ENCODE data around the gene PTPRD. TPM values are rescaled to one million over a fixed set of nuclear protein-coding genes. Genes with fewer than 3 reads are reported as not detected.

PTPRD gene
- total and polyA plus RNA-seq, 2 experiments from 2014 or later, result 11.5 to 58.0 TPM

DNA sequence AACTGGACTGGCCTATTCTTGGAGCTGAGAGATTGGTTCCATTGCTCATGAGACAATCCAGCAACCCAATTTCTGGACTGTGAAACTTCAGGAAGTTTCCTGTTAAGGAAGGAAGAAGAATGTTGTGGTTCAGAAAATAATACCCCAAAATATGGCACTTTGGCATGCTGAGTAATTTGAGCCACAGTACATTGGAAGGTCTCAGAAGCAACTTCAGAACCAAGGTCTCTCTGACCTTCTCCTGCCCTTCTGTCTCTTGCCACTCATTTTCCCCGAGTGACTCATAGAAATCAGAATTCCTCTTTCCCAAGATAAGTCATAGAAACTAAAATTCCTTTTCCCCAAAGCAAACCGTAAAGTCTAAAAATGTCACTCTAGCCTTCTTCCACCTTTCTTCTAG lies 1366.1 kb downstream of the PTPRD start (continued):
- TF ChIP-seq, protein P1, sequence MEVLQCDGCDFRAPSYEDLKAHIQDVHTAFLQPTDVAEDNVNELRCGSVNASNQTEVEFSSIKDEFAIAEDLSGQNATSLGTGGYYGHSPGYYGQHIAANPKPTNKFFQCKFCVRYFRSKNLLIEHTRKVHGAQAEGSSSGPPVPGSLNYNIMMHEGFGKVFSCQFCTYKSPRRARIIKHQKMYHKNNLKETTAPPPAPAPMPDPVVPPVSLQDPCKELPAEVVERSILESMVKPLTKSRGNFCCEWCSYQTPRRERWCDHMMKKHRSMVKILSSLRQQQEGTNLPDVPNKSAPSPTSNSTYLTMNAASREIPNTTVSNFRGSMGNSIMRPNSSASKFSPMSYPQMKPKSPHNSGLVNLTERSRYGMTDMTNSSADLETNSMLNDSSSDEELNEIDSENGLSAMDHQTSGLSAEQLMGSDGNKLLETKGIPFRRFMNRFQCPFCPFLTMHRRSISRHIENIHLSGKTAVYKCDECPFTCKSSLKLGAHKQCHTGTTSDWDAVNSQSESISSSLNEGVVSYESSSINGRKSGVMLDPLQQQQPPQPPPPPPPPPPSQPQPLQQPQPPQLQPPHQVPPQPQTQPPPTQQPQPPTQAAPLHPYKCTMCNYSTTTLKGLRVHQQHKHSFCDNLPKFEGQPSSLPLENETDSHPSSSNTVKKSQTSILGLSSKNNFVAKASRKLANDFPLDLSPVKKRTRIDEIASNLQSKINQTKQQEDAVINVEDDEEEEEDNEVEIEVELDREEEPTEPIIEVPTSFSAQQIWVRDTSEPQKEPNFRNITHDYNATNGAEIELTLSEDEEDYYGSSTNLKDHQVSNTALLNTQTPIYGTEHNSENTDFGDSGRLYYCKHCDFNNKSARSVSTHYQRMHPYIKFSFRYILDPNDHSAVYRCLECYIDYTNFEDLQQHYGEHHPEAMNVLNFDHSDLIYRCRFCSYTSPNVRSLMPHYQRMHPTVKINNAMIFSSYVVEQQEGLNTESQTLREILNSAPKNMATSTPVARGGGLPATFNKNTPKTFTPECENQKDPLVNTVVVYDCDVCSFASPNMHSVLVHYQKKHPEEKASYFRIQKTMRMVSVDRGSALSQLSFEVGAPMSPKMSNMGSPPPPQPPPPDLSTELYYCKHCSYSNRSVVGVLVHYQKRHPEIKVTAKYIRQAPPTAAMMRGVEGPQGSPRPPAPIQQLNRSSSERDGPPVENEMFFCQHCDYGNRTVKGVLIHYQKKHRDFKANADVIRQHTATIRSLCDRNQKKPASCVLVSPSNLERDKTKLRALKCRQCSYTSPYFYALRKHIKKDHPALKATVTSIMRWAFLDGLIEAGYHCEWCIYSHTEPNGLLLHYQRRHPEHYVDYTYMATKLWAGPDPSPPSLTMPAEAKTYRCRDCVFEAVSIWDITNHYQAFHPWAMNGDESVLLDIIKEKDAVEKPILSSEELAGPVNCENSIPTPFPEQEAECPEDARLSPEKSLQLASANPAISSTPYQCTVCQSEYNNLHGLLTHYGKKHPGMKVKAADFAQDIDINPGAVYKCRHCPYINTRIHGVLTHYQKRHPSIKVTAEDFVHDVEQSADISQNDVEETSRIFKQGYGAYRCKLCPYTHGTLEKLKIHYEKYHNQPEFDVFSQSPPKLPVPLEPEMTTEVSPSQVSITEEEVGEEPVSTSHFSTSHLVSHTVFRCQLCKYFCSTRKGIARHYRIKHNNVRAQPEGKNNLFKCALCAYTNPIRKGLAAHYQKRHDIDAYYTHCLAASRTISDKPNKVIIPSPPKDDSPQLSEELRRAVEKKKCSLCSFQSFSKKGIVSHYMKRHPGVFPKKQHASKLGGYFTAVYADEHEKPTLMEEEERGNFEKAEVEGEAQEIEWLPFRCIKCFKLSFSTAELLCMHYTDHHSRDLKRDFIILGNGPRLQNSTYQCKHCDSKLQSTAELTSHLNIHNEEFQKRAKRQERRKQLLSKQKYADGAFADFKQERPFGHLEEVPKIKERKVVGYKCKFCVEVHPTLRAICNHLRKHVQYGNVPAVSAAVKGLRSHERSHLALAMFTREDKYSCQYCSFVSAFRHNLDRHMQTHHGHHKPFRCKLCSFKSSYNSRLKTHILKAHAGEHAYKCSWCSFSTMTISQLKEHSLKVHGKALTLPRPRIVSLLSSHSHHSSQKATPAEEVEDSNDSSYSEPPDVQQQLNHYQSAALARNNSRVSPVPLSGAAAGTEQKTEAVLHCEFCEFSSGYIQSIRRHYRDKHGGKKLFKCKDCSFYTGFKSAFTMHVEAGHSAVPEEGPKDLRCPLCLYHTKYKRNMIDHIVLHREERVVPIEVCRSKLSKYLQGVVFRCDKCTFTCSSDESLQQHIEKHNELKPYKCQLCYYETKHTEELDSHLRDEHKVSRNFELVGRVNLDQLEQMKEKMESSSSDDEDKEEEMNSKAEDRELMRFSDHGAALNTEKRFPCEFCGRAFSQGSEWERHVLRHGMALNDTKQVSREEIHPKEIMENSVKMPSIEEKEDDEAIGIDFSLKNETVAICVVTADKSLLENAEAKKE (CRISPR knock-in tag; IDR thresholded peaks at IDR 0.05), result no peak
- no peak for TF ChIP-seq CREB1 (CRISPR knock-in tag; IDR thresholded peaks at IDR 0.05; ENCODE audit: low read depth)

DNA sequence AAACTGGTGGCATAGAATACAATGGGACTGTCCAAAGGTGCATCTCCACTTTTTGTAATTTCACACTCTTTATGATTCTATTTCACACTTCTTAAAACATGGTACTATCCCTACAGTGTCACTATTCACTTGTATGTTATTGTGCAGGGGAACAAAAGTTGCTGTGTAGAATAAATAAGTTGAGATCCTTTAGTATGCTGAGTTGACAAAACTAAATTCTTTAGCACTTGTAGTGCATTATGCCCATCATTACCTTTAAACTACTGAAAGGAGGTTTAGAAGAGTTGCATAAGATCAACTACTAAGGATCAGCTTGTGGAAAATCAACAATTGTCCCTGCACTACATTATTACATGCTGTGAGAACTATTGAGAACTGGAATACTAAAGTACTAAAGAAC lies 1380.9 kb downstream of the PTPRD start:
- H3K27ac ChIP-seq (ENCODE audit: low read depth), result no peak overlapping the region
- no peaks in the 10 kb centered on the region for H3K9me2 ChIP-seq (ENCODE audit: insufficient read depth)
- peaks cover 5% of the 10 kb centered on the region; the same call in 2 of the 3 replicates for H3K4me1 Mint-ChIP-seq
- no peak overlapping the region for H3K4me3 Mint-ChIP-seq
- ATAC-seq, result no peak
- no peaks in the 10 kb centered on the region for H3K27me3 Mint-ChIP-seq (ENCODE audit: insufficient read depth, low read depth, poor library complexity)
- no peaks in the 10 kb centered on the region for H4K20me1 ChIP-seq (replicated peaks; ENCODE audit: insufficient read depth)
- no peaks in the 10 kb centered on the region for H3K79me2 ChIP-seq (replicated peaks; ENCODE audit: insufficient read depth)
- peaks cover 3% of the 10 kb centered on the region; the same call in 1 of the 2 replicates for H3K36me3 ChIP-seq (ENCODE audit: insufficient read depth)
- H3F3A ChIP-seq (replicated peaks; ENCODE audit: low read depth), result no peaks in the 10 kb centered on the region
- peaks cover 29% of the 10 kb centered on the region for H3K9me3 Mint-ChIP-seq
- H3K36me3 Mint-ChIP-seq (ENCODE audit: low read depth), result peaks cover 18% of the 10 kb centered on the region; the same call in 2 of the 3 replicates
- no peaks in the 10 kb centered on the region for H3K4me1 ChIP-seq (ENCODE audit: insufficient read depth)
- no peak overlapping the region for H3K4me3 ChIP-seq
- no peak overlapping the region for H3K27ac Mint-ChIP-seq
- DNase-seq (ENCODE audit: low spot score), result no peak
- no peak overlapping the region for H3K4me2 ChIP-seq
- H3K27me3 ChIP-seq (ENCODE audit: insufficient read depth), result no peaks in the 10 kb centered on the region
- H2AFZ ChIP-seq, result no peak overlapping the region
- TF ChIP-seq NANOG (IDR thresholded peaks at IDR 0.05; ENCODE audit: borderline replicate concordance) (no peak), CREB1 (CRISPR knock-in tag; IDR thresholded peaks at IDR 0.05; ENCODE audit: low read depth) (no peak), EZH2 (IDR thresholded peaks at IDR 0.05; ENCODE audit: low read depth, unreplicated experiment) (no peak), ZNF331 (CRISPR knock-in tag; IDR thresholded peaks at IDR 0.05; ENCODE audit: low read depth) (no peak), POLR2AphosphoS5 (IDR thresholded peaks at IDR 0.05; ENCODE audit: low read depth) (no peak), STAT1 (IDR thresholded peaks at IDR 0.05; ENCODE audit: unreplicated experiment) (no peak), JUNB (IDR thresholded peaks at IDR 0.05; ENCODE audit: unreplicated experiment) (no peak)
- TF ChIP-seq, protein P1 (CRISPR knock-in tag; IDR thresholded peaks at IDR 0.05), result no peak
- TF ChIP-seq, protein P2, sequence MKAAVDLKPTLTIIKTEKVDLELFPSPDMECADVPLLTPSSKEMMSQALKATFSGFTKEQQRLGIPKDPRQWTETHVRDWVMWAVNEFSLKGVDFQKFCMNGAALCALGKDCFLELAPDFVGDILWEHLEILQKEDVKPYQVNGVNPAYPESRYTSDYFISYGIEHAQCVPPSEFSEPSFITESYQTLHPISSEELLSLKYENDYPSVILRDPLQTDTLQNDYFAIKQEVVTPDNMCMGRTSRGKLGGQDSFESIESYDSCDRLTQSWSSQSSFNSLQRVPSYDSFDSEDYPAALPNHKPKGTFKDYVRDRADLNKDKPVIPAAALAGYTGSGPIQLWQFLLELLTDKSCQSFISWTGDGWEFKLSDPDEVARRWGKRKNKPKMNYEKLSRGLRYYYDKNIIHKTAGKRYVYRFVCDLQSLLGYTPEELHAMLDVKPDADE (IDR thresholded peaks at IDR 0.05), result no peak
